Lung (tissue), 12 donors: ENCODE measurements around the gene MMP24. TPM values are rescaled to one million over a fixed set of nuclear protein-coding genes. Genes with fewer than 3 reads are reported as not detected.

Experiments used
- ATAC-seq: fragments of 200-7000 bp; cut with Tn5 transposase; one replicate; pipeline ENCODE4 v1.9.1; 2020; ENCODE audit warnings: moderate number of reproducible peaks; ENCODE audit not compliant: insufficient read depth, low FRiP score
- DNase-seq, 3 donors: peaks; one replicate each; pipeline ENCODE4 v3.0.0-alpha.2; 2013 to 2017
- H3K27ac ChIP-seq, 2 donors: one replicate each; pipeline ENCODE4 v1.5.1; 2013; ENCODE audit warnings: mild to moderate bottlenecking in 2 of 2, moderate library complexity in 2 of 2, control low read depth in 1 of 2, inconsistent platforms in 1 of 2, low read depth in 1 of 2, low read length in 1 of 2
- H3K27me3 ChIP-seq, 3 donors: one replicate each; pipeline ENCODE4 v1.5.1; 2013; ENCODE audit warnings: low read length in 2 of 3; ENCODE audit not compliant: control insufficient read depth in 3 of 3, insufficient read depth in 3 of 3
- H3K36me3 ChIP-seq, 4 donors: one replicate each; pipeline ENCODE4 v1.5.1; 2013; ENCODE audit warnings: low read length in 4 of 4, mild to moderate bottlenecking in 1 of 4, moderate library complexity in 1 of 4; ENCODE audit not compliant: control insufficient read depth in 4 of 4, insufficient read depth in 4 of 4
- H3K4me1 ChIP-seq, 5 donors: one replicate each; pipeline ENCODE4 v1.5.1; 2013; ENCODE audit warnings: low read length in 5 of 5, mild to moderate bottlenecking in 2 of 5, moderate library complexity in 1 of 5; ENCODE audit not compliant: control insufficient read depth in 5 of 5, insufficient read depth in 5 of 5
- H3K4me3 ChIP-seq: one replicate; pipeline ENCODE4 v1.5.1; 2013; ENCODE audit warnings: mild to moderate bottlenecking, control low read depth, moderate library complexity
- H3K9ac ChIP-seq, 2 donors: one replicate each; pipeline ENCODE4 v1.5.1; 2013; ENCODE audit warnings: low read length in 2 of 2, control low read depth in 1 of 2; ENCODE audit not compliant: insufficient read depth in 1 of 2
- H3K9me3 ChIP-seq, 4 donors: one replicate each; pipeline ENCODE4 v1.5.1; 2013; ENCODE audit warnings: low read length in 3 of 4, mild to moderate bottlenecking in 1 of 4, moderate library complexity in 1 of 4; ENCODE audit not compliant: control insufficient read depth in 4 of 4, insufficient read depth in 3 of 4
- CTCF ChIP-seq: IDR thresholded peaks from 2 replicates; pipeline ENCODE4 v1.5.1; 2012; ENCODE audit warnings: mild to moderate bottlenecking; ENCODE audit errors: control extremely low read depth, extremely low read depth
- WGBS, 2 donors: extraction: QIAGEN DNeasy Blood & Tissue Kit; methylation state at CpG; one replicate each; pipeline ENCODE4 v1.1.7; 2013; 5-methylcytosine and 5-hydroxymethylcytosine counted together
- polyA plus RNA-seq, 2 donors: library from polyadenylated mRNA; stranded (reverse); fragments of 200-250 nt; gene quantifications; one replicate each; pipeline ENCODE4 v1.2.1, GENCODE V29; 2013
- total RNA-seq, 2 donors: library from RNA; depleted of rRNA in 1 of 2; stranded (reverse); fragments of >200 nt in 1 of 2; gene quantifications; one replicate each; pipeline ENCODE4 v1.2.1, GENCODE V29; 2014 to 2021
- donor health status: control.
- donor health status: control.
- donor health status: Bipolar disorder and iron deficiency.
- donor health status: healthy.
- donor health status: DM: yes; HTN: yes; CAD: no.

MMP24 gene
- total and polyA plus RNA-seq, 4 donors, result 2.3 to 10.1 (median 6.7) TPM

GRCh38 chr20:35275741-35276251, 49.3 kb downstream of the MMP24 start:
- Histone ChIP-seq H3K27me3 (no peaks in the 10 kb centered on the region), H3K4me1 (peaks cover 3 to 7% (median 6%) of the 10 kb centered on the region in 5 donors), H3K9me3 (no peaks in the 10 kb centered on the region), H3K9ac (no peak overlapping the region), H3K27ac (no peak overlapping the region), H3K4me3 (no peak overlapping the region), H3K36me3 (peaks cover 3 to 50% (median 22%) of the 10 kb centered on the region in 4 donors)
- no peak for TF ChIP-seq CTCF
- no peak for ATAC-seq
- no peak for DNase-seq
- 93 to 96% methylated on average over 12 of the region's 12 CpGs for whole genome bisulfite sequencing, 2 donors

- Histone ChIP-seq H3K27me3 (no peaks in the 10 kb centered on the region), H3K9me3 (no peaks in the 10 kb centered on the region), H3K36me3 (peaks cover 3 to 46% (median 22%) of the 10 kb centered on the region in 4 donors), H3K4me3 (no peak overlapping the region), H3K9ac (no peak overlapping the region), H3K27ac (no peak overlapping the region), H3K4me1 (peaks cover 3 to 7% (median 6%) of the 10 kb centered on the region in 5 donors)
- TF ChIP-seq CTCF, result no peak
- no peak for DNase-seq
- 90 to 96% methylated on average over 6 of the region's 6 CpGs for WGBS, 2 donors
- no peak for ATAC-seq
Observed at GRCh38 chr20:35276408-35276807, 49.9 kb downstream of the MMP24 start.

GRCh38 chr20:35277127-35277526, 50.6 kb downstream of the MMP24 start:
- Histone ChIP-seq H3K9ac (peak overlapping the region; percentile 63 to 68), H3K36me3 (peaks cover 3 to 42% (median 25%) of the 10 kb centered on the region in 4 donors), H3K4me3 (peak overlapping the region; percentile 78), H3K27ac (peak overlapping the region; percentile 95 to 98), H3K4me1 (peaks cover 3 to 7% (median 6%) of the 10 kb centered on the region in 5 donors), H3K9me3 (no peaks in the 10 kb centered on the region), H3K27me3 (no peaks in the 10 kb centered on the region)
- 10 to 18% methylated on average over 10 of the region's 10 CpGs for WGBS, 2 donors
- ATAC-seq, result no peak
- no peak for DNase-seq
- TF ChIP-seq CTCF, result no peak
